Esophagus muscularis mucosa (tissue), 4 donors: ENCODE data around the gene DGCR2.
"Not testable (repeated sequence)": the region's sequence is repeated elsewhere in the genome, so short reads cannot be mapped to it uniquely, and the experiment has no call there.

Experiments used
- CTCF ChIP-seq, 3 experiments: fragments of 200-600 bp in 2 of 3; fragments of 450-650 bp in 1 of 3; sonication (generic) in 2 of 3; IDR thresholded peaks; one replicate each; pipeline ENCODE4 v1.5.1; 2017 to 2019; ENCODE audit warnings: antibody characterized with exemption in 3 of 3, mild to moderate bottlenecking in 2 of 3, moderate library complexity in 1 of 3
- EP300 ChIP-seq: sonication (generic); formaldehyde crosslinking; IDR thresholded peaks from one replicate; pipeline ENCODE4 v1.6.1; 2017; ENCODE audit warnings: antibody characterized with exemption
- POLR2A ChIP-seq: fragments of 450-650 bp; IDR thresholded peaks from one replicate; pipeline ENCODE4 v1.6.1; 2017; ENCODE audit warnings: antibody characterized with exemption, moderate library complexity, mild to moderate bottlenecking, low read depth

- TF ChIP-seq POLR2A; CTCF (IDR thresholded peaks at IDR 0.05); EP300: not testable (repeated sequence)
These were observed 87.5 kb downstream of the DGCR2 start for GRCh38 chr22:19034724-19035120.
